ENCODE data around the gene ZNF787. TPM values are rescaled to one million over a fixed set of nuclear protein-coding genes. Genes with fewer than 3 reads are reported as not detected.

Gene ZNF787
- polyA plus RNA-seq (2013) = 23.4 and 24.3 TPM in 2 replicates

- H3K79me1 ChIP-seq (ENCODE audit: low read length) = peaks cover 11% of the 10 kb centered on the region
- peaks cover 37% of the 10 kb centered on the region for H3K79me2 ChIP-seq (ENCODE audit: control insufficient read depth, insufficient read depth, low read length, poor library complexity)
- peak within 1 kb of the TSS; percentile 95 for H4K91ac ChIP-seq (ENCODE audit: low read depth, low read length)
- peak within 1 kb of the TSS; percentile 89 for H3K4me2 ChIP-seq (ENCODE audit: low read length)
- WGBS (ENCODE audit: extremely low coverage, insufficient coverage, insufficient read length) = no CpG with 5 or more reads among the region's 74 CpGs
- peak within 1 kb of the TSS; percentile 79 for H2BK5ac ChIP-seq (ENCODE audit: low read depth, low read length, poor library complexity)
- peak within 1 kb of the TSS; percentile 88 for H3K9ac ChIP-seq (ENCODE audit: low read length)
- H4K8ac ChIP-seq (ENCODE audit: low read depth, low read length) = peak within 1 kb of the TSS; percentile 89
- DNase-seq = peak; percentile 91 to 95
- peaks cover 18% of the 10 kb centered on the region in 2 experiments for H3K36me3 ChIP-seq (ENCODE audit: control insufficient read depth in 1 of 2, insufficient read depth in 2 of 2, low read length in 2 of 2)
- H2BK12ac ChIP-seq (ENCODE audit: low read length) = peak within 1 kb of the TSS; percentile 5
- H3K27ac ChIP-seq (ENCODE audit: low read depth, low read length) = peak within 1 kb of the TSS; percentile 75
- H3K9me3 ChIP-seq (ENCODE audit: insufficient read depth, low read depth, low read length) = no peaks in the 10 kb centered on the region
- H2AK5ac ChIP-seq (ENCODE audit: low read length) = peak within 1 kb of the TSS; percentile 86
- H3K4me3 ChIP-seq (ENCODE audit: low read depth, low read length) = peak within 1 kb of the TSS; percentile 85
- peak within 1 kb of the TSS; percentile 39 for H2BK120ac ChIP-seq (ENCODE audit: insufficient read depth, low read length, poor library complexity)
- peak within 1 kb of the TSS; percentile 99 for H3K4ac ChIP-seq (ENCODE audit: low read depth, low read length)
- no peak within 1 kb of the TSS for H3K23ac ChIP-seq (ENCODE audit: low read length)
- H3K18ac ChIP-seq (ENCODE audit: low read length) = peak within 1 kb of the TSS; percentile 88
- peak within 1 kb of the TSS; percentile 47 for H2AFZ ChIP-seq (ENCODE audit: insufficient read depth, low read length, poor library complexity)
- peaks cover 7 to 16% of the 10 kb centered on the region in 2 experiments for H3K4me1 ChIP-seq (ENCODE audit: control insufficient read depth in 1 of 2, insufficient read depth in 2 of 2, low read length in 2 of 2)
- peak within 1 kb of the TSS; percentile 45 for H4K12ac ChIP-seq (ENCODE audit: low read depth, low read length)
- peak within 1 kb of the TSS; percentile 95 for H3K14ac ChIP-seq (ENCODE audit: low read length)
- no peaks in the 10 kb centered on the region for H3K27me3 ChIP-seq (ENCODE audit: insufficient read depth, low read length)
These were observed at the start of gene ZNF787 for GRCh38 chr19:56121180-56122167. Gene ZNF787 (minus strand): TSS chr19:56121295. CDS start chr19:56103217, 18,078 bp downstream.

- H4K12ac ChIP-seq (ENCODE audit: low read depth, low read length) = no peak overlapping the region
- H2AK5ac ChIP-seq (ENCODE audit: low read length) = no peak overlapping the region
- H3K27ac ChIP-seq (ENCODE audit: low read depth, low read length) = no peak overlapping the region
- H3K14ac ChIP-seq (ENCODE audit: low read length) = no peak overlapping the region
- no peak overlapping the region for H3K4me3 ChIP-seq (ENCODE audit: low read depth, low read length)
- H4K8ac ChIP-seq (ENCODE audit: low read depth, low read length) = no peak overlapping the region
- H3K9ac ChIP-seq (ENCODE audit: low read length) = no peak overlapping the region
- H3K36me3 ChIP-seq (ENCODE audit: control insufficient read depth in 1 of 2, insufficient read depth in 2 of 2, low read length in 2 of 2) = no peaks in the 10 kb centered on the region
- H2BK5ac ChIP-seq (ENCODE audit: low read depth, low read length, poor library complexity) = no peak overlapping the region
- no peak overlapping the region for H3K23ac ChIP-seq (ENCODE audit: low read length)
- no peaks in the 10 kb centered on the region for H3K9me3 ChIP-seq (ENCODE audit: insufficient read depth, low read depth, low read length)
- no peak overlapping the region for H2BK12ac ChIP-seq (ENCODE audit: low read length)
- H3K79me1 ChIP-seq (ENCODE audit: low read length) = no peaks in the 10 kb centered on the region
- no peaks in the 10 kb centered on the region for H3K79me2 ChIP-seq (ENCODE audit: control insufficient read depth, insufficient read depth, low read length, poor library complexity)
- no peak overlapping the region for H2BK120ac ChIP-seq (ENCODE audit: insufficient read depth, low read length, poor library complexity)
- H3K4ac ChIP-seq (ENCODE audit: low read depth, low read length) = no peak overlapping the region
- no peaks in the 10 kb centered on the region for H3K27me3 ChIP-seq (ENCODE audit: insufficient read depth, low read length)
- WGBS (ENCODE audit: extremely low coverage, insufficient coverage, insufficient read length) = no CpG with 5 or more reads among the region's 14 CpGs
- no peak overlapping the region for H4K91ac ChIP-seq (ENCODE audit: low read depth, low read length)
- H2AFZ ChIP-seq (ENCODE audit: insufficient read depth, low read length, poor library complexity) = no peak overlapping the region
- DNase-seq = peak in 1 of 2 donors; percentile 23
- no peaks in the 10 kb centered on the region for H3K4me1 ChIP-seq (ENCODE audit: control insufficient read depth in 1 of 2, insufficient read depth in 2 of 2, low read length in 2 of 2)
- H3K4me2 ChIP-seq (ENCODE audit: low read length) = no peak overlapping the region
- H3K18ac ChIP-seq (ENCODE audit: low read length) = no peak overlapping the region
These were observed 49.2 kb upstream of the ZNF787 start for GRCh38 chr19:56170261-56170660.

DNA sequence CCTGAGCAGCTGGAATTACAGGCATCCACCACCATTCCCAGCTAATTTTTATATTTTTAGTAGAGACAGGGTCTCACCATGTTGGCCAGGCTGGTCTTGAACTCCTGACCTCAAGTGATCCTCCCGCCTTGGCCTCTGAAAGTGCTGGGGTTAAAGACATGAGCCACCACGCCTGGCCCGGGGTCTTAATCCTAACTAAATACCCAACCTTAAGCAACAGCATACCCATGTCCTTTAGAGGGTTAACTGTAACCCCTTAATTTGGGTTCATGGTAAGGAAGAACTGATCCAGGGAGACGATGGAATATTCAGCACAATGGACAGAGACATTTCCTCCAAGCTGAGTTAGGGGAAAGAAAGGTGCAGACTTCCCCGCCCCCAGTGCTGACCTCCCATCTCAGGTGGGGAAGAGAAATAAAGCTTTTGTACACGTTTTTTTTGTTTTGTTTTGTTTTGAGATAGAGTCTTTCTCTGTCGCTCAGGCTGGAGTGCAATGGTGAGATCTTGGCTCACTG is 46.0 kb upstream of the ZNF787 start:
- no peak overlapping the region for H2BK12ac ChIP-seq (ENCODE audit: low read length)
- H4K12ac ChIP-seq (ENCODE audit: low read depth, low read length) = no peak overlapping the region
- H3K4me1 ChIP-seq (ENCODE audit: control insufficient read depth in 1 of 2, insufficient read depth in 2 of 2, low read length in 2 of 2) = no peaks in the 10 kb centered on the region
- DNase-seq = peak in 1 of 2 donors; percentile 11
- H3K14ac ChIP-seq (ENCODE audit: low read length) = no peak overlapping the region
- no peak overlapping the region for H3K23ac ChIP-seq (ENCODE audit: low read length)
- H3K79me1 ChIP-seq (ENCODE audit: low read length) = no peaks in the 10 kb centered on the region
- no peaks in the 10 kb centered on the region for H3K36me3 ChIP-seq (ENCODE audit: control insufficient read depth in 1 of 2, insufficient read depth in 2 of 2, low read length in 2 of 2)
- H2BK5ac ChIP-seq (ENCODE audit: low read depth, low read length, poor library complexity) = no peak overlapping the region
- H4K8ac ChIP-seq (ENCODE audit: low read depth, low read length) = no peak overlapping the region
- no peaks in the 10 kb centered on the region for H3K79me2 ChIP-seq (ENCODE audit: control insufficient read depth, insufficient read depth, low read length, poor library complexity)
- H2AK5ac ChIP-seq (ENCODE audit: low read length) = no peak overlapping the region
- no peak overlapping the region for H3K27ac ChIP-seq (ENCODE audit: low read depth, low read length)
- H2BK120ac ChIP-seq (ENCODE audit: insufficient read depth, low read length, poor library complexity) = no peak overlapping the region
- no peak overlapping the region for H3K9ac ChIP-seq (ENCODE audit: low read length)
- H3K27me3 ChIP-seq (ENCODE audit: insufficient read depth, low read length) = no peaks in the 10 kb centered on the region
- H3K4me3 ChIP-seq (ENCODE audit: low read depth, low read length) = no peak overlapping the region
- no peak overlapping the region for H3K18ac ChIP-seq (ENCODE audit: low read length)
- no peak overlapping the region for H3K4me2 ChIP-seq (ENCODE audit: low read length)
- WGBS (ENCODE audit: extremely low coverage, insufficient coverage, insufficient read length) = no CpG with 5 or more reads among the region's 7 CpGs
- H2AFZ ChIP-seq (ENCODE audit: insufficient read depth, low read length, poor library complexity) = no peak overlapping the region
- H3K4ac ChIP-seq (ENCODE audit: low read depth, low read length) = no peak overlapping the region
- no peaks in the 10 kb centered on the region for H3K9me3 ChIP-seq (ENCODE audit: insufficient read depth, low read depth, low read length)
- no peak overlapping the region for H4K91ac ChIP-seq (ENCODE audit: low read depth, low read length)

- no peak overlapping the region for H3K4ac ChIP-seq (ENCODE audit: low read depth, low read length)
- no peaks in the 10 kb centered on the region for H3K79me2 ChIP-seq (ENCODE audit: control insufficient read depth, insufficient read depth, low read length, poor library complexity)
- H4K12ac ChIP-seq (ENCODE audit: low read depth, low read length) = no peak overlapping the region
- no peak overlapping the region for H2BK12ac ChIP-seq (ENCODE audit: low read length)
- no peak overlapping the region for H3K9ac ChIP-seq (ENCODE audit: low read length)
- no peak overlapping the region for H4K8ac ChIP-seq (ENCODE audit: low read depth, low read length)
- no peak overlapping the region for H3K18ac ChIP-seq (ENCODE audit: low read length)
- peaks cover 2% of the 10 kb centered on the region for H3K9me3 ChIP-seq (ENCODE audit: insufficient read depth, low read depth, low read length)
- no peak overlapping the region for H2AK5ac ChIP-seq (ENCODE audit: low read length)
- H2BK5ac ChIP-seq (ENCODE audit: low read depth, low read length, poor library complexity) = no peak overlapping the region
- peaks cover 33 to 34% of the 10 kb centered on the region in 2 experiments for H3K36me3 ChIP-seq (ENCODE audit: control insufficient read depth in 1 of 2, insufficient read depth in 2 of 2, low read length in 2 of 2)
- no peaks in the 10 kb centered on the region for H3K79me1 ChIP-seq (ENCODE audit: low read length)
- no peak overlapping the region for H2AFZ ChIP-seq (ENCODE audit: insufficient read depth, low read length, poor library complexity)
- H3K27me3 ChIP-seq (ENCODE audit: insufficient read depth, low read length) = no peaks in the 10 kb centered on the region
- H3K4me3 ChIP-seq (ENCODE audit: low read depth, low read length) = no peak overlapping the region
- H3K4me2 ChIP-seq (ENCODE audit: low read length) = no peak overlapping the region
- H3K4me1 ChIP-seq (ENCODE audit: control insufficient read depth in 1 of 2, insufficient read depth in 2 of 2, low read length in 2 of 2) = no peaks in the 10 kb centered on the region
- no peak overlapping the region for H3K14ac ChIP-seq (ENCODE audit: low read length)
- no peak for DNase-seq
- no peak overlapping the region for H2BK120ac ChIP-seq (ENCODE audit: insufficient read depth, low read length, poor library complexity)
- no peak overlapping the region for H4K91ac ChIP-seq (ENCODE audit: low read depth, low read length)
- no peak overlapping the region for H3K23ac ChIP-seq (ENCODE audit: low read length)
- no CpG with 5 or more reads among the region's 13 CpGs for WGBS (ENCODE audit: extremely low coverage, insufficient coverage, insufficient read length)
- no peak overlapping the region for H3K27ac ChIP-seq (ENCODE audit: low read depth, low read length)
These were observed 42.0 kb upstream of the ZNF787 start for GRCh38 chr19:56163097-56163496.

Data from trophoblast cell (in vitro differentiated cells and primary cell).